HG03108 (cell line): Measurements from ENCODE around the gene LRRC47.
A peak's percentile ranks its signal among the peaks of the same experiment; 100 is the strongest.
"Not testable (repeated sequence)": the region's sequence is repeated elsewhere in the genome, so short reads cannot be mapped to it uniquely, and the experiment has no call there.

Experiments
- ATAC-seq: cut with Tn5 transposase; IDR thresholded peaks from one replicate; pipeline ENCODE4 v1.9.1; 2021; ENCODE audit warnings: moderate library complexity; ENCODE audit not compliant: unreplicated experiment

The LRRC47 gene

GRCh38 chr1:3816331-3817137 lies 20.2 kb upstream of the LRRC47 start:
- no peak for ATAC-seq

DNA sequence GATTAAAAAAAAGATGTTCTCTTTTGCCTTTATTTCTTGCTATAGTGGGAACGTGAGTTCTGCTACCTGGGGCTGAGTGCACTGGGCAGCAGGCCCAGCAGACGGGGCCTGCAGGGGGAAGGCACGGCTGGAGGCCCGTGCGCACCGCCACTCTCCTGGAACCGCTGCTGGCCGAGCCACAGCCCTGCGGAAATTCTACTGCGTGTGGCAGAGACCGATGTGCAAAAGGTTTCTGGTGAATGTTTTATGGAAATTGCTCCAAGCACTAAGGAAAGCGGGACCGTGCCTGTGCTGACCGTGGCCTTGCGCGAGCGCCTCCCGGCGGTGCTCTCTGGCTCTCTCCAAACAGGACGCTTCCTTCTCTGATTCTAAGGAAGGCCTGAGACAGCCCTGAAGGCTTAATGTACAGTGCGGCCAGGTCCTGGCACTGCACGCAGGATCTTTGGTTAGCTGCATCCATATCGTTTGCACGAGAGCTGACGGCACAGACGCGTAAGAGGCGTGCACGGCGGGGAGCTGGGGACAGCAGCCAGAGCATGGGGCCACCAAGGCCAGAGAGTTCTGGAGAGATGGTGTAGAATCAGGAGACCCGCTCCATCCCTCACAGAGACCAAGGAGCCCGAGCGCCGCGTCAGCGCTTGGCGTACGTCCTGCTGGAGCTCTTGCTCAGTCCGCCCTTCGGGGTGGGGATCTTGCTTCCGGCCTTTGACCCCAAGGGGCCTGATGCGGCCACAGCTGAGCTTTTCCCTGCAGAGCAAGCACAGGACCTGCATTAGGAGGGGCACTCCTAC lies 18.7 kb upstream of the LRRC47 start:
- ATAC-seq = no peak

DNA sequence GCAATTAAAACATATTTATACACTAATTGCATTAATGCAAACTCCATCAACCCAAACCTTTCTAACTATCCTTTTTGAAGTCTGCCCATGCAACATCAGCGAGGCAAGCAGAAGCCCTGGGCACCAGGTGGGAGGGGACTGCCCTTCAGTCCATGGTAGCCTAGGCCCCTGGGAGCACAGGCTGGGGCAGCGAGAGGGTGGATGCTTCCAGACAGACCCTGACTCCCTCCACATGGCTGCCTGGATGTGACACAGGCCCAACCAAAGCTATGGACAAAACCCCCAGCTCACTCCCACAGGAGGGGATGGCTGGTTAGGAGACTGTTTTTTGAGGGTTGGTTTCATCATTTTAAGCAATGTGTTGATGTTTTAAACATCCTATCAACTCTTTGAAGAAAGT lies 17.8 kb upstream of the LRRC47 start:
- ATAC-seq = no peak

DNA sequence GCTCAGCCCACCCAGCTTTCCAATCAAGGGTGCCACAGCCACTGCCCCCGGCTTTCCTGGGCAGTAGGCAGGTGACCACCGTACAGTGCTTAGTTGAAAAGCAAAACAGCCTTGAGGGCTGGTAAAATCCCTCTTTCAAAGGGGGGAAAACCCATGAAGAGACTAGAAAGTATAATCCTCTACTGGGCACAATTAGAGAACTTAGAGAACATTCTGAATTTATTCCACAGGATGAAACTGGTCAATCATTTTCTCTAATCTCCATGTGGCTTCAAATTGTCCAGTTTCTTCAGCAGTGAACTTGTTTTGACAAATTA lies 15.3 kb upstream of the LRRC47 start:
- ATAC-seq = no peak

- ATAC-seq = not testable (repeated sequence)
Observed at GRCh38 chr1:3810149-3810761, 14.0 kb upstream of the LRRC47 start.

DNA sequence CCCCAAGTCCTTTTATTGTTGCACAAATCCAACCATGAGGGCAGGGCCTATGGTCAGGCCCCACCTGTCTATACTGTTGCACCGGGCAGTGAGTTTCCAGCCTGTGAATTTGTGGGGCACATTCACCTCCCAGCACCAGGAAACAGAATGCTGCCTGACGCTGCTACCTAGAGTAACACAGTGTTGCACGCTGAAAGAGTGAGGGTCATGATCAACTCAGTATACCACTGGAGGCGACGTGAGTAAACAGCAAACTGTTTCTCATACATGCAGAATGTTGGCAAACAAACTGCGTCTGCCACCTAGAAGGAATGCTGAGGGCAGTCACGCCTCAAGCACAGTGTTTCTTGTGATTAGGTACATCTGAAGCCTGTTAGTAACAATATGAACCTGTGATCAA lies 13.4 kb upstream of the LRRC47 start:
- no peak for ATAC-seq

GRCh38 chr1:3807769-3808168 lies 11.5 kb upstream of the LRRC47 start:
- ATAC-seq = no peak

DNA sequence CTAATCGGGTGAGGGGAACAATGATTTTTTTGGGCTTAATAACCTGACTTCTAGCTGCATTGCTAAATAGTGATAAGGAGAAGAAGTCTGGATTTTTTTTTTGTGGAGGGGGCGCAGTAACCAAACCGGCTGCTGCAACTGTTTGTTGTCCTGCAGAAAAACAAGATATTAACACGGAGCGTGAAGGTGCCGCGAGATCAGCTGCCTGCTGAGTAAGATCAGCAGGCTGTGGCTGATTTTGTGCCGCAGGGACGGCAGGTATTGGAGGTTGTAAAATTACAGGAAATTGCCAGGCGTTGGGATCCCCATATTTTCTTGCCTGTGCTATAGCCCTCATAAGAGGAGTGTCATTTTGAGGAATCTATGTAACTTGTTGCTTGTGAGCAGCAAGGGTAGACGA lies 8.7 kb upstream of the LRRC47 start:
- no peak for ATAC-seq

- ATAC-seq = not testable (repeated sequence)
Observed at GRCh38 chr1:3804627-3804944, 8.3 kb upstream of the LRRC47 start.

DNA sequence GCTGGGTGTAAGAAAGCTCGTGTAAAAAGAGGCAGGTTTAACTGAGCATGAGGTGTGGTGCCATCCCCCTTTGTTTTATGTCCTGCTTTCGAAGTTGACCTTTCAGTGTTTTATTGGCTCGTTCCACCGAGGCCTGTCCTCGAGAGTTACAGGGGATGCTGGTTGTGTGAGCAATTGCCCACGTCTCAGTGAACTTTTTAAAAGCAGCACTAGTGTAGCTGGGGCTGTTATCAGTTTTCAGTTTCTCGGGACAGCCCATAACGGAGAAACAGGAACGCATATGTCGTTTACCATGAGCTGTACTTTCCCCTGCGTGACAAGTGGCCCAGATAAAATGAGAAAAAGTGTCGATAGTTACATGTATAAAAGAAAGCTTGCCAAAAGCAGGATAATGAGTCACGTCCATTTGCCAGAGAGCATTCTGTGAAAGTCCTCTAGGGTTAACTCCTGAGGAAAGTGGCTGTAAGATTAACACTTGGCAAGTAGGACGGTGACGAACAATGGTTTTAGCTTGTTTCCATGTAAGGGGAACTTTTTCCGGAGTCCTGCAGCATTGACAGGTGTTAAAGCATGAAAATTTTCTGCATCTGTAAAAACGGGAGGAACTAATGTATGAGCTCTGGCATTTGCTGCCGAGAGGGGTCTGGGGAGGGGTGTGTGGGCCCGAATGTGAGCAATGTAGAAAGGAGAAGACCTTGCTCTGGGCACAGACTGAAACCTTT lies 7.8 kb upstream of the LRRC47 start:
- ATAC-seq = no peak

- ATAC-seq = not testable (repeated sequence)
Observed at GRCh38 chr1:3800795-3801194, 4.5 kb upstream of the LRRC47 start.

DNA sequence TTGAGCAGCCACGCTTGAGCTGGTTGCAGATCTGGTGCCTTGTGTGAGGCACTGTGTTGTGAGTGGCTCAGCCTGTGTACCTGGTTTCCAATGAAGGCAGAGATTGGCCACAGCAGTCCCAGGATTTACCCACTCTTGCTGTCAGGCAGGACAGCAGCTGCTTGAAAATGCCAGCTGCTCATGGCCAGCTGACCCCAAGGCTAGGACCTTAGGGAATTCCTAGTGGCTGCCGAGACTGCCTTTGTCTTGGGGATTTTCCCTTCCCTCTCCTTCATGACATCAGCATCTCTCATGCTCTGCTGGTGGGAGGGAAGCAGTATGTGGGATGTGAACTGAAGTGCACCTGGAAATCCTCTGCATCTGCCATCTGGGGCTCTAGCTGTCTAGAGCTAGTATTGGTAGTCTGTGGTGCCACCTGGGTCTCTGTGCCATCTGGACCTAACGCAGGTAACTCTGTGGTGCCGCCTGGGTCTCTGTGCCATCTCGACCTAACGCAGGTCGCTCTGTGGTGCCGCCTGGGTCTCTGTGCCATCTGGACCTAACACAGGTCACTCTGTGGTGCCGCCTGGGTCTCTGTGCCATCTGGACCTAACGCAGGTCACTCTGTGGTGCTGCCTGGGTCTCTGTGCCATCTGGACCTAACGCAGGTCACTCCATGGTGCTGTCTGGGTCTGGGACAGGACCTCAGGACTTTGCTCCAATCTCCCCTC lies 3.8 kb upstream of the LRRC47 start:
- no peak for ATAC-seq

DNA sequence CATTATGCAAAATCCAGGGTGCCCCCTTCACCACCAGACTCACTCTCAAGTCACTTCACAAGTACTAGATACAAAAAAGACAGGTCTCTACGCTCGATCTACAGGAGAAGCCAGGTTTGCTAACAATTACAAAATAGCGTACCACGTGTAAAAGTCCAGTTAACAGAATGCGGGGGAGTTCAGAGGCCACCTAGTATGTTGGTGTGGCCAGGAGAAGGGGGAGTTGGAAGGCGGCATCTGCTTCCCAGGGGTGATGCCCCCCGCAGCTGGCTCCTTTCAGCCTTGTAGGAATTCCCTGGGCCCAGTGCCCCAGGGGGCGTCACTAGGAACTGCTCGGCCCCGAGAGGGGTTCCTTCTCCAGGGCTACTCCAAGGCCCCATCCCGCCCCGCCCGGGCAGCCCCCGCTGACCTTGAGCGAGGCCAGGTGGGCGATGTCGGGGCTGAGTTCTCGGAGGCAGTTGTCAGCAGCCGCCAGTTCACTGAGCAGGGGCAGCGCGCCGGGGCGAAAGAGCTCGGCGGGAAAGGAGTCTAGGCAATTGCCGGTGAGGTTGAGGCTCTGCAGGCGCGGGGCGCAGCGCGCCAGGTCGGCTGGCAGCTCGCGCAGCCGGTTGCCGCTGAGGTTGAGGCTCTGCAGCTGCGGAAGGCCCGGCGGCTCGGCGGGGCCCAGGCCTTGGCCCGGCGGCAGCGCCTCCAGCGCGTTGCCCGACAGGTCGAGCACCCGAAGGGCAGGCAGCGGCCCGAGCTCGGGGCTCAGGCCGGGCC lies 664 bp downstream of the LRRC47 start:
- peak; percentile 23 for ATAC-seq

- ATAC-seq = no peak
Observed at GRCh38 chr1:3790952-3791351, 5.3 kb downstream of the LRRC47 start.

GRCh38 chr1:3790500-3790923 lies 5.8 kb downstream of the LRRC47 start:
- ATAC-seq = no peak

DNA sequence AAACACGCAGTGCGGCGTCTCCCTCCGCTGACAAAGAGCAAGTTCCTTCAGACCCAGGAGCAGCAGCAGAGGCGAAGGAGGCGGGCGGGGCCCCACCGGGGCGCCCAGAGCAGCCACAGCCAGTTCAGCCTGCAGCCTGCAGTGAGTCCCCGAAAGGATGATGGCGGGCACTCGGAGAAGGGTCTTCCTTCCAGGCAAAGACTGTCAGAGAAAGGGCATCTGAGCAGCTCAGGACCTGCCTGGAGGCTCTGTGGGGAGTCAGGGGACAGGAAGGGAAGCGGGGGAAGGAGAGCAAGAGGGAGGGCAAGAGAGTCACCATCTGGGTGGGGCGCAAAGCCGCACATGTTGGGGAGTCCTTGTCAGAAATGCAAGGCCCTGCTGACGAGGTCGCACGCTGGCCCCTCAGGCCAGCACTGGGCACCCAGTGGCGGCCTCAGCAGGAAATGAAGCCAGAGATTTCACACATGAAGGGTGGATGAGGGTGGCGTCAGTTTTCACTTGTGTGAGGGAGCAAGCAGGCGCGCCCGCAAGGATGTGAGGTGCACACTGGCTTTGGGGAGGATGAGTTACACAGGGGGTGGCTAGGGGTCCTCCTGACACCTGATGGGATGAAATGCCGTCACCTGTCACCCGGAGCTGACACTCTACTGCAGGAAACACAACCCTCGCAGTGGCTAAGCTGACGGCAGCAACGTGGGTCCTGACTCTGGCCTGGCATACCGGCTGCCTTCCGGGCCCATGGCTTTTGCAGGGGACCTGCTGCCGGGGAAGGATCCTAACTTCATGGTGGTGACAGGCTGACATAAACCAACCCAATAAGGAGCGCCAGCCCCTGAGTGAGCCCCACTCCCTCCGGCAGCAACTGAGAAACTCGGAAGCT lies 6.6 kb downstream of the LRRC47 start:
- no peak for ATAC-seq

GRCh38 chr1:3788756-3789420 lies 7.4 kb downstream of the LRRC47 start:
- no peak for ATAC-seq

DNA sequence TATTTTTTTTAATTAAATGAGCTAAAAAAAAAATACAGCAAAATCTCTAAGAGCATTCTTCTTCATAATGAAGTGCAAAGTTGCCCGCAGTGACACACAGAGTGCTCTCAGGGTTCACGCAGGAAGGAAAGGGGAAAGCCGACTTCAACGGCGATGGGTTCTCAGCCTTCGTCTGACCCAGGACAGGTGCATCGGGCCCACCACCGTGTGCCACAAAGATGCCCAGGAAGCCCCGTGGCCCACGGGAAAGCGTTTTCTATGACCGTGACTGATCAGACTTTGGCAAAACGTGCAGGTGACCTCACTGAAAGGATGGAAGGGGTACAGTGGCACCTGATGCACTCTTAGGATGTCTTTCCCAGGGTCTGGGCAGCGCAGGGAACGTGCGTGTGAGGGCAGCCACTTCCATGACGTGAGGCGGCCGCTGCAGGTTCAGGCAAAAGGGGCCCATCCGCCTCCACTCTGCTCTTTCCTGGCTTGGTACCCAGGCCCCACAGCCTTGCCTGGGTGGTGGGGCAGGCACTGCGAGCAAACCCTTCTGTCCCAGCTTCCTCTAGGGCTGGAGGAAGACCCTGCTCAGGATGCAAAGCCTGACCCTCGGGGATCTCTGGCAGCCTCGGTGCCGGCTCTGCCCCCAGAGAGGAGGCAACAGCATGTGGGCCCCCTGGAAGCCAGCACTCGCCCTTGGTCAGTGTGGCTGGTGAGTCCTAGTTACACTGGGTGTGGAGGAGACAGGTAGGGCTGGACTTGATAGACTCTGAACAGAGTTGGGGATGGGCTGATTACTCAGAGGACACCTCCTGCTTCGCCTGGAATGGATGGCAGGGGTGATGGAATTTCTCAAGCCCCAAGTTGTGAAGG lies 8.3 kb downstream of the LRRC47 start:
- no peak for ATAC-seq
